Activated CD8-positive, alpha-beta memory T cell treated with anti-CD3 and anti-CD28 coated beads, Interleukin-2, amount 50 U/mL, for 24 hours (primary cell): ENCODE data around the gene COL4A3.
"Not testable (repeated sequence)": the region's sequence is repeated elsewhere in the genome, so short reads cannot be mapped to it uniquely, and the experiment has no call there.

Experiments
- DNase-seq: peaks from one replicate; pipeline ENCODE4 v3.0.0-alpha.2; 2020; ENCODE audit errors: extremely low read depth

COL4A3 gene

GRCh38 chr2:227154986-227155774 is 9.2 kb upstream of the COL4A3 start:
- no peak for DNase-seq

DNA sequence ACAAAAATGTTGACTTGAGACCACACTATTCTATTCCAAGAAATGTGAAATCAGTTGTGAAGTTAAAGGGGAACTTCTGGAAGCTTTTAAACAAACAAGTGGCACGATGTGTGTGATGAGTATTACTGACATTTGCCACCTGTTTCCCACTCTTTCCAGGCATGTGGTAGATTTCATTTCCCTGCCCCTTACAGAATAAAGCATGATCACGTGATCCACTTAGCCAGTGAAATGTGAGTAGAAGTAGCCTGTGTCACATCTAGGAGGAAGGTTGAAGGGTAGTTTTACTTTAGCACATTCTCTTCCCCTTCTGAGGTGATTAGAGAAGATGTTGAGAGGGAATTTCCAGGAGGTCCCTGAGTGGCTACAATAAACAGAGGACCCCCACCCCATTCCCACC is 4.3 kb upstream of the COL4A3 start:
- DNase-seq, result no peak

- DNase-seq, result no peak
These were observed 2.5 kb upstream of the COL4A3 start for GRCh38 chr2:227161947-227162346.

DNA sequence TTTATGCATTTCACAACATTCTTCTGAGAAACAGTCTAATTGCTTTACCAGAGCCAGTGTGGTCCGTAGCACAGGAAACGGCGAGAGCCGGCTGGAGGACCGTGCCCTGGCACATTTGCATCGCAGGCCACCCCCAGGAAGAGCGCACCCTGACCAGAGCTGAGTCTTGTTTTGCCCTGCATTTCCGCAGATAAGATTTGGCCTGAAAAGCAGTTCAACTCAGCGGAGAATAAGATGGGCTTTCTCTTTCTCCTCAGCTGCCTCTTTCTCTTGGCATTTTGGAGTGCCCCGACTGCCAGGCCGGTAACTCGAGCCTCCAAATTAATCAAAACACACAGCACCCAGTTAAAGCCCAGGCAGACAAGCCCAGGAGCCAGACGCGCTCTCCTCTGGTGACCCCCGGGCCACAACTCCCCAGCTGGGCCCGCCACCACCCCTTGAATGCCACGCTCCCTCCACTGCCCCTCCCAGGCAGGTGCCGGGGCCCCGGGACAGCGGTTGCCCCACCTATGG is 883 bp upstream of the COL4A3 start:
- DNase-seq, result no peak

DNA sequence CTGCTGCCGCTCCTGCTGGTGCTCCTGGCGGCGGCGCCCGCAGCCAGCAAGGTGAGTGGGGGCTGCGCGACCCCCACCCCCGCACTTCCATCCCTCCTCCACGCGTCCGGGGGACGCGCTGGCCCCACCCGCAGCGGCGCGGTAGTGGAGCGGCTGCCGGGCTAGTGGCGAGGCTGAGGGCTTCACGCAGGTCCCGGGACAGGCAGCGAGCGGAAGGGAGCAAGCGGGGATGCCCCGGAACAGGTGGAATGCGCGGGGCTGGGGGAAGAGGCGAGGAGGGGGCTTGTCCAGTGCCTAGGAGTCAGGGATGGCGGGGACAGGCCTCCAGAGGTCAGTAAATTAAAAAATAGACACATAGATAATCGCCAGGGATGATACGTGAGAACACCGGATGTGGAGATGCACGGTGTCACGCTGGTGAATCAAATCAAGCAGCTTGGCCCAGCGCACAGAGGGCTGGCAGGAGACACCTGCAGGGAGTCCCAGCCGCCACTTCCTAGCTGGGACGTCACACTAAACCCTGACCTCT is 403 bp downstream of the COL4A3 start:
- no peak for DNase-seq

- not testable (repeated sequence) for DNase-seq
These were observed 7.4 kb downstream of the COL4A3 start for GRCh38 chr2:227171779-227172178.

DNA sequence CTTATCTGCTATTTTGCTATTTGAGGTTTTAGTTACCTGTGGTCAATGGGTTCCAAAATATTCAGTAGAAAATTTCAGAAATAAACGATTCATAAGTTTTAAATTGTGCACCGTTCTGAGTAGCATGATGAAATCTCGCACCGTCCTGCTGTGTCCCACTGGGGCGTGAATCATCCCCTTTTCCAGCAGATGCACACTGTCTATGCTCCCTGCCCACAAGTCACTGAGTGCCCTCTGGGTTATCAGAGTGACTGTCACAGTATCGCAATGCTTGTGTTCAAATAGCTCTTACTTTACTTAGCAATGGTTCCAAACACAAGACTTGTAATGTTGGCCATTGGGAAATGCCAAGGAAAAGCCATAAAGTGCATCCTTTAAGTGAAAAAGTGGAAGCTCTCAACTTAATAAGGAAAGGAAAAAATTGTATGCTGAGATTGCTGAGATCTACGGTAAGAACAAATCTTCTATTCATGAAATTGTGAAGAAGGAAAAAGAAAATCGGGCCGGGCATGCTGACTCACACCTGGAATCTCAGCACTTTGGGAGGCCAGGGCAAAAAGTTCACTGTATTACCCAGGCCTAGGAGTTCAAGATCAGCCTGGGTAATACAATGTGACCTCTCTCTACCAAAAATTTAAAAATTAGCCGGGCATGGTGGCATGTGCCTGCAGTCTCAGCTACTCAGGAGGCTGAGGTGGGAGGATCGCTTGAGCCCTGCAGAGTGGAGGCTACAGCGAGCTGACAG is 13.3 kb downstream of the COL4A3 start:
- no peak for DNase-seq

DNA sequence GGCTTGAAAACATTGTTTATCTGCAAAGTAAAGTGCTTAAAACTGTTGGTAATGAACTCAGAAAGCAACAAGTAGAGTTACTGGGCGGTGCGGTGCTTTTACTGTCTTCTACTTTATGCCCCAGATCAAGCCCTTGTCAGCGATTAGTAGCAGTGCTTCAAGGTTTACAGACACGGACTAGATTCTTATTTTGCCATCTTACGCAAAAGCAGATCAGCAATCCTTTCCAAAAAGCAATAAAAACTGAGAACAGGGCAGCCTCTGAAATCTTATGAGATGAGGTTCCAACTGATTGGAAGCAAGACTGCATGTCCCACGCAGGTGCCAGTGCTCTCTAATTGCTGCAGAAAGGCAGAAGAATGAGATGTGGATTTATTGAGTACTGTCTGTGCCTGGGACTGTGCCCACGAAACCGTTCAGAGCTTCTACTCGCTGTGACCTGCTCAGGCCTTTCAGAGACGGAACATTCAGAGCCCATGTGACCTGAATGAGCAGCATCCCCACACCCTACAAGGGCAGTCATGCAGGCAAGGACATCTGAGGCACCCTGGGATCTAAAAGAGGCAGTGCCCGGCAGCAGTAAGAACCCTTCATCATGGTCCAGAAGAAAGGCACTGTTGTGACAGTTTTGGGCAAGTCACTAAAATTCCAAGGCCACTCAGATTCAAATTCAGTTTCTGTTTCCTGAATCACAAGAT is 15.7 kb downstream of the COL4A3 start:
- no peak for DNase-seq

- DNase-seq, result no peak
These were observed 16.3 kb downstream of the COL4A3 start for GRCh38 chr2:227180770-227181169.

DNA sequence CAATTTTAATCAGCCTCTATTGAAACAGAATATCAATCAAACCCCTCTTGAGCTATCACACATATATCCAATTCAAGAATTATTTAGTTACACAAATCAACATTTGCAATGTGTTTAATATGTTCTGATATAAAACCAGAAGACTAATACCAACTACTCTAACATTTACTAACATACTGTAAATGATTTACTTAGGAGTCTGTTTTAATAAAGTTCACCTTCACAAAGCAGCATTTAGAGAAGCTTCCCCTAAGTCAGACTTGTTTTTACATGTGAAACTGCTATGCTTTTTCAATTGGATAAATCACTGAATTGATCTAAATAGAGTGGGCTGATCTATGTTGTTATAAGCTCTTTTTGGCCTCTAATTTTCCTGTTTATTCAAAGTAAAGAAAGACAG is 18.3 kb downstream of the COL4A3 start:
- DNase-seq, result no peak

- no peak for DNase-seq
These were observed 19.4 kb downstream of the COL4A3 start for GRCh38 chr2:227183657-227184367.

GRCh38 chr2:227185615-227186232 is 21.3 kb downstream of the COL4A3 start:
- no peak for DNase-seq

- no peak for DNase-seq
These were observed 22.3 kb downstream of the COL4A3 start for GRCh38 chr2:227186751-227187150.

GRCh38 chr2:227188292-227188691 is 23.9 kb downstream of the COL4A3 start:
- DNase-seq, result no peak

DNA sequence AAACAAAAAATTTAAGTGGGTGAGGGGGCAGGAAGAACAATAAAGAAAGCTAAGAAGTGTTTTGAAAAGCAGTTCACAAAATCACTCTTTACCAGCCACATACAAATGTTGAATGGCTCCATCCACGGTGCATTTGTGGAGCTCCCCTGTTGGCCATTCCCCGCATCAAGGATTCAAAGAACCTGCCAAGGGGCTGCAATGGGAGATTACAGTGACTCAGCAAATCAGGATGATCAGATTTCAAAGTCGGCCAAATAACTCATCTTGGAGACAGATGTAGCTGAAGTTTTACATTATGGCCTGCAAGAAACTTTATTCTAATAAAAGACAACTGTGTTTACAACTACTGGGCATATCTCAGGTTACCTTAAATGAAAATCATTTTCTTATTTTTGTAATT is 26.9 kb downstream of the COL4A3 start:
- no peak for DNase-seq

DNA sequence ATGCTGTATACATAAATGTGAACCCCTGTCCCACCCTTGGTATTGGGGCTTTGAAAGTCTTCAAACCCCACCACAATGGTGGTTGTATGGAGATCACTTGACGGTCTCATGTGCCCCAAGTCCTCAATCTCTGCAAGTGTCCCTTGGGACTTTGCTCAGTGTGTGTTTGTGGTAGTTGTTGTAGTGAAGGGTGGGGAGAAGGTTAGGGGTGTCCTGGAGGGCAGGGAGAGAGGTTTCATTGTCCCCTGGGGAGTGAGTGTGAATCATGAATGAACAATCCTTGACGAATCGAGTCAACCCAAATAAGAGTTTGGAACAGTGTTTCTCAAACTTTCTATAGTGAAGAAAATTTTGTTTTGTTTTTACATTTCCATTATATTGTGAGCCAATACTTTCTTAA is 28.1 kb downstream of the COL4A3 start:
- no peak for DNase-seq

DNA sequence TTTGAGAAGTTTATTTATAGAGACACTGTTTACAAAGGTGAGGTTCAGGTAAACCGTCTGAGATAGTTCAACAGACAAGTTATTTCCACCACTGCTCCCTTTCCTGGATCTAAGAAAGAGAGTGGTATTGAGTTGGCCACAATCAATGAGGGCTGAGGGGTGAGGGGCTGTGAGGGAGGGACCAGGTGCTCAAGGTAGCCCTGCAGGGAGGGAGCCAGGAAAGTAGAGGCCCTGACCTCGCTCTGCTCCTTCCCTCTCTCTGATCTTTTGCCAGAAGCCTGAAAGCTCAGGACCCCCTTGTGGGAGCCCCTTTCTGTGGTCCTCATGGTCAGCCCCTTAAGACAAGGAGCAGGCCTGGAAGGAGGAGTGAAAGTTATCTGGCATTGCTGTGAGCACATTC is 29.8 kb downstream of the COL4A3 start:
- no peak for DNase-seq

- DNase-seq, result no peak
These were observed 34.4 kb downstream of the COL4A3 start for GRCh38 chr2:227198866-227199265.

- DNase-seq, result no peak
These were observed 37.3 kb downstream of the COL4A3 start for GRCh38 chr2:227201771-227202170.

- DNase-seq, result no peak
These were observed 40.0 kb downstream of the COL4A3 start for GRCh38 chr2:227204452-227204851.

DNA sequence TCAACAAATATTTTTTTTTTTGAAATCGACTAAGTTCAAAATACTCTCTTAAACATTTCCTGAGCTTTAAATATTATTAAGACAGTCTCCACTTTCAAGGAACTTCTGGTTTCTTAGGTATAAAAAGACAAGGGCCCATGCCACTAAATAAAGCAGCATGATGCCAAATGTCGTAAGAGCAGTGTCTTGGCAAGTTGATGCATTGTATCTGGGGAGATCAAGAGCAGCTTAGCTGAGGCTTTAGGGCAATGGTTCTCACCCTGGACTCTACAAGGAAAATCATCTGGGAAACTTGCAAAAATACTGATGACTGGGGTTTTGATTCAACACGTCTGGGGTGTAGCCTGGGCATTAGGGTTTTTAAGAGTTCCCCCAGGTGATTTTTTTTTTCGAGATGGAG is 41.3 kb downstream of the COL4A3 start:
- no peak for DNase-seq
